PC-9 (cell line): ENCODE data around the gene UROD. TPM values are rescaled to one million over a fixed set of nuclear protein-coding genes. Genes with fewer than 3 reads are reported as not detected.

Experiments
- BruUV-seq: library from RNA; stranded (reverse); fragments of 400-500 nt; replicated peaks from 2 replicates; lab custom pipeline; 2021; lab: Mats Ljungman, UMichigan
- CTCF ChIA-PET: fragments of 300-600 bp; sonication (Branson Sonifier 250); formaldehyde crosslinking; loops from one replicate; lab custom pipeline; 2022; ENCODE audit warnings: antibody characterized with exemption; lab: Charles Lee
- POLR2A ChIA-PET: fragments of 300-600 bp; sonication (Branson Sonifier 250); formaldehyde crosslinking; loops from one replicate; lab custom pipeline; 2022; ENCODE audit warnings: antibody characterized with exemption; ENCODE audit not compliant: unreplicated experiment; lab: Charles Lee
- DNase-seq, 2 experiments: peaks; one replicate each; pipeline versions ENCODE4 v3.0.0 to v3.0.0-alpha.2; 2015 to 2022; ENCODE audit warnings: mixed read lengths in 1 of 2
- H2AFZ ChIP-seq: fragments of 200-600 bp; sonication (generic); 2 replicates; pipeline ENCODE4 v1.8.1; 2017; ENCODE audit warnings: antibody characterized with exemption
- H3F3A ChIP-seq: fragments of 200-600 bp; sonication (generic); 2 replicates; pipeline ENCODE4 v1.8.1; 2017; ENCODE audit warnings: antibody characterized with exemption, mild to moderate bottlenecking, low read depth; ENCODE audit not compliant: insufficient read depth
- H3K27ac ChIP-seq: fragments of 200-600 bp; sonication (generic); 2 replicates; pipeline ENCODE4 v1.6.1; 2016; ENCODE audit warnings: mixed run types
- H3K27me3 ChIP-seq: fragments of 200-600 bp; sonication (generic); 2 replicates; pipeline ENCODE4 v1.6.1; 2016; ENCODE audit warnings: low read depth, mixed run types; ENCODE audit not compliant: insufficient read depth
- H3K36me3 ChIP-seq: fragments of 200-600 bp; sonication (generic); 2 replicates; pipeline ENCODE4 v1.6.1; 2016; ENCODE audit warnings: low read depth, mixed run types
- H3K4me1 ChIP-seq: fragments of 200-600 bp; sonication (generic); replicated peaks from 2 replicates; pipeline ENCODE4 v1.6.1; 2016; ENCODE audit warnings: mixed run types; ENCODE audit not compliant: insufficient read depth
- H3K4me2 ChIP-seq: fragments of 200-600 bp; sonication (generic); 2 replicates; pipeline ENCODE4 v1.6.1; 2017; ENCODE audit warnings: mixed run types
- H3K4me3 ChIP-seq: fragments of 200-600 bp; sonication (generic); 2 replicates; pipeline ENCODE4 v1.6.1; 2016; ENCODE audit warnings: mixed run types
- H3K79me2 ChIP-seq: fragments of 200-600 bp; sonication (generic); 2 replicates; pipeline ENCODE4 v1.6.1; 2017; ENCODE audit warnings: low read depth, mixed run types
- H3K9me2 ChIP-seq: fragments of 200-600 bp; sonication (generic); 2 replicates; pipeline ENCODE4 v1.8.1; 2017; ENCODE audit warnings: mild to moderate bottlenecking; ENCODE audit not compliant: insufficient read depth
- H3K9me3 ChIP-seq: fragments of 200-600 bp; sonication (generic); 2 replicates; pipeline ENCODE4 v1.8.1; 2016; ENCODE audit warnings: low read depth; ENCODE audit not compliant: insufficient read depth
- H4K20me1 ChIP-seq: fragments of 200-600 bp; sonication (generic); 2 replicates; pipeline ENCODE4 v1.8.1; 2017; ENCODE audit not compliant: insufficient read depth
- CTCF ChIP-seq: fragments of 200-600 bp; sonication (generic); conservative IDR thresholded peaks from 2 replicates; pipeline ENCODE4 v1.6.1; 2017; ENCODE audit warnings: mixed run types, antibody characterized with exemption, mild to moderate bottlenecking, moderate library complexity
- EZH2 ChIP-seq: fragments of 200-600 bp; sonication (generic); IDR thresholded peaks from 2 replicates; pipeline ENCODE4 v1.8.0; 2017; ENCODE audit warnings: antibody characterized with exemption, low read depth
- intact Hi-C: fragments of 100-400 bp; cut with micrococcal nuclease; formaldehyde crosslinking; loops from one replicate; pipeline ENCODE4 v1.10.0; 2022; ENCODE audit not compliant: unreplicated experiment
- total RNA-seq: library from RNA; stranded (reverse); gene quantifications from 2 replicates; pipeline ENCODE4 v1.2.3, GENCODE V29; 2021

The UROD gene
- total RNA-seq, 1 experiment from 2014 or later = 81.1 TPM

DNA sequence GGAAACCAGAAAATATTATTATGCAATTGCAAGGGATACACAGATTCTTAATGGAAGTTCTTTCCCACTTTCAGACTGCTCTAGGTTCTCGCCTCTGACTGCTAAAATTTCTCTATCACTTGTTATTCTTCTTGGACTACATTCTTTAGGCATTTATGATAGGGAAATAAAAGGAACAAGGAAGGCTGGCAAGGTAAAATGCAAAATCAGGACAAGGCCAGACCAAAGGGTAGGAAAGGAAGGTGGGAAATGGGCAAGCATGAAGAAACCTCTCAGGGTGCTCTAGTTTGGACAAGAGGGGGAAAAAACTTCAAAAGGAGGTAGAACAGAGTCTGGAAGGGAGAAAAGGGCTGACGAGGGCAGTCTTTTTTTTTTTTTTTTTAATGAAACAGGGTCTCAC, 26.2 kb downstream of the UROD start:
- peaks cover 10% of the 10 kb centered on the region; the same call in 1 of the 2 replicates for H3K4me1 ChIP-seq
- H3K4me2 ChIP-seq = no peak overlapping the region
- H3K9me3 ChIP-seq = no peaks in the 10 kb centered on the region
- intact Hi-C loops = no loop called here
- TF ChIP-seq CTCF (no peak), EZH2 (no peak)
- H3K4me3 ChIP-seq = no peak overlapping the region
- CTCF ChIA-PET = no interaction called here
- H3K9me2 ChIP-seq = no peaks in the 10 kb centered on the region
- peaks cover 9% of the 10 kb centered on the region; the same call in 1 of the 2 replicates for H3F3A ChIP-seq
- POLR2A ChIA-PET = no interaction called here
- no peaks in the 10 kb centered on the region for H4K20me1 ChIP-seq
- H3K27me3 ChIP-seq = no peaks in the 10 kb centered on the region
- H3K79me2 ChIP-seq = no peaks in the 10 kb centered on the region
- no peak overlapping the region for H2AFZ ChIP-seq
- no TSS peak for BruUV-seq
- no peaks in the 10 kb centered on the region for H3K36me3 ChIP-seq
- no peak overlapping the region for H3K27ac ChIP-seq
- no peak for DNase-seq

DNA sequence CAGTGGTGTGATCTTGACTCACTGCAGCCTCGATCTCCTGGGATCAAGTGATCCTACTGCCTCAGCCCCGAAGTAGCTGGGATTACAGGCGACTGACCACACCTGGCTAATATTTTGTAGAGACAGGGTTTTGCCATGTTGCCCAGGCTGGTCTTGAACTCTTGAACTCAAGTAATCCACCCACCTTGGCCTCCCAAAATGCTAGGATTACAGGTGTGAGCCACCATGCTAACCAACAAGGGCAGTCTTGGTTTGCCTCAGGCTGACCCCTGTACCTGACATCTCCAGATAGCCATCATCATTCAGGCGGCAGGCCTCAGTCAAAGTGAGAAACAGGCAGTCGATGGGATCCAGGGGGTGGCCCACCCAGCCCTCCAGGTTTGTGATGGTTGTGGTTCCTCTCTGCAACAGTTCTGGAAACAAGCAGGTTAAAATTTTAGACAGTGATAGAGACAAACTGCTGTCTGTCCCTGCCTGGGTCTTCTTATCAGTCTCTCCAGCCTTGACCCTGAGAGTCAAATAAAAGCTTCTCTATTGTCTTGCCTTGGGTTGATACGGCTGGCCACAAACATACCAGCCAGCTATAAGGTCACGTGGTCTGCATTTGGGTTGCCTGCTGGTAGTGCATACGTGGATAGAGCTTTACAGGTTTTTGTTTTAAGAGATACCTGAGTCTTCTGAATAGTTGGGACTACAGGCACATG, 26.8 kb downstream of the UROD start:
- Histone ChIP-seq H3K27me3 (no peaks in the 10 kb centered on the region), H3K9me2 (no peaks in the 10 kb centered on the region), H3K9me3 (no peaks in the 10 kb centered on the region), H3K4me2 (no peak overlapping the region), H2AFZ (no peak overlapping the region), H3K27ac (no peak overlapping the region), H3K79me2 (no peaks in the 10 kb centered on the region), H3K36me3 (no peaks in the 10 kb centered on the region), H3K4me1 (peaks cover 10% of the 10 kb centered on the region; the same call in 1 of the 2 replicates), H4K20me1 (no peaks in the 10 kb centered on the region), H3F3A (peaks cover 9% of the 10 kb centered on the region; the same call in 1 of the 2 replicates), H3K4me3 (no peak overlapping the region)
- BruUV-seq = no TSS peak
- intact Hi-C loops = no loop called here
- DNase-seq = no peak
- ChIA-PET CTCF (no interaction called here), POLR2A (no interaction called here)
- no peak for TF ChIP-seq CTCF
- TF ChIP-seq EZH2 = no peak

DNA sequence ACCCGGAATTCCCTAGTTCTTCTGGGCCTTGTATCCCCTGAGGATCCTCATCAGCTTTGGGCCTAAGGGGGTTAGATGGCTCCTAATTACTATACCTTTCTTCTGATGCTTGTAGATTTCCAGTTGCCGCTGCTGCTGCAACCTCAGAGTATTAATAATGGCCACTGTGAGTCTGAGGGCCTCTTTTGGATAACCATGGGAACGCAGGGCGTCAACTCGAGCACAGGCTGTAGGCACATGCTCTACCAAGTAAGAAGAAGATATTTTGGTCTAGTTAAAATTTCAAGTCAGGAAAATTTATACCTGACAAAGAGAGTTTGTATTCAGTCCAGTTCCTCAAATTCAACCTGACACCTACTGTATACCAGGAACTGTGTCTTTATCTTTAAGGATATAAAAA, 28.2 kb downstream of the UROD start:
- CTCF ChIA-PET = no interaction called here

More for the DNA sequence above, 28.2 kb downstream of the UROD start:
- Histone ChIP-seq H3K4me2 (no peak overlapping the region), H3F3A (peaks cover 9% of the 10 kb centered on the region; the same call in 1 of the 2 replicates), H3K27me3 (no peaks in the 10 kb centered on the region), H3K4me3 (no peak overlapping the region), H3K9me2 (no peaks in the 10 kb centered on the region), H4K20me1 (no peaks in the 10 kb centered on the region), H2AFZ (no peak overlapping the region), H3K4me1 (peaks cover 10% of the 10 kb centered on the region; the same call in 1 of the 2 replicates), H3K36me3 (no peaks in the 10 kb centered on the region), H3K79me2 (no peaks in the 10 kb centered on the region), H3K27ac (no peak overlapping the region), H3K9me3 (no peaks in the 10 kb centered on the region)
- DNase-seq = no peak
- no peak for TF ChIP-seq EZH2
- TF ChIP-seq CTCF = no peak
- POLR2A ChIA-PET = no interaction called here
- BruUV-seq = no TSS peak
- intact Hi-C loops = no loop called here
